Kidney (tissue), 14 donors: Measurements from ENCODE around the gene SLC44A4. TPM values are rescaled to one million over a fixed set of nuclear protein-coding genes. Genes with fewer than 3 reads are reported as not detected.
A peak's percentile ranks its signal among the peaks of the same experiment; 100 is the strongest.

Experiments used
- DNase-seq, 5 donors: peaks; one replicate each; pipeline ENCODE4 v3.0.0-alpha.2; 2013 to 2020
- FAIRE-seq: peaks from 2 replicates; lab custom pipeline; 2012; peaks lifted over from hg19 to GRCh38; lab: Jason Lieb, UNC
- H3K27ac ChIP-seq, 2 donors: one replicate each; pipeline ENCODE4 v1.7.0; 2013; ENCODE audit warnings: low read depth in 2 of 2, low read length in 2 of 2, inconsistent platforms in 1 of 2
- H3K27me3 ChIP-seq: one replicate; pipeline ENCODE4 v1.7.1; 2013; ENCODE audit warnings: low read length, inconsistent platforms; ENCODE audit not compliant: control insufficient read depth, insufficient read depth
- H3K36me3 ChIP-seq, 3 donors: one replicate each; pipeline versions ENCODE4 v1.7.0 to v1.7.1; 2013; ENCODE audit warnings: low read length in 3 of 3, control low read depth in 1 of 3, inconsistent platforms in 1 of 3; ENCODE audit not compliant: insufficient read depth in 3 of 3, control insufficient read depth in 2 of 3
- H3K4me1 ChIP-seq, 3 donors: one replicate each; pipeline versions ENCODE4 v1.7.0 to v1.7.1; 2013; ENCODE audit warnings: low read length in 3 of 3, inconsistent platforms in 1 of 3, low read depth in 1 of 3; ENCODE audit not compliant: control insufficient read depth in 2 of 3, insufficient read depth in 2 of 3
- H3K4me3 ChIP-seq, 3 donors: one replicate each; pipeline versions ENCODE4 v1.7.0 to v1.8.1; 2013; ENCODE audit warnings: low read length in 3 of 3, control low read depth in 1 of 3, inconsistent platforms in 1 of 3
- H3K9ac ChIP-seq, 3 donors: one replicate each; pipeline versions ENCODE4 v1.7.0 to v1.7.1; 2013; ENCODE audit warnings: low read length in 3 of 3, control low read depth in 1 of 3, inconsistent platforms in 1 of 3
- H3K9me3 ChIP-seq, 3 donors: one replicate each; pipeline versions ENCODE4 v1.7.0 to v1.7.1; 2013; ENCODE audit warnings: low read length in 3 of 3, control low read depth in 1 of 3, inconsistent platforms in 1 of 3; ENCODE audit not compliant: control insufficient read depth in 2 of 3, insufficient read depth in 1 of 3
- CTCF ChIP-seq: IDR thresholded peaks from 3 replicates; pipeline ENCODE4 v1.5.1; 2012; ENCODE audit warnings: mild to moderate bottlenecking, moderate library complexity, borderline replicate concordance; ENCODE audit not compliant: insufficient read depth; ENCODE audit errors: extremely low read depth
- intact Hi-C: fragments of 100-400 bp; cut with DNase I; formaldehyde crosslinking; loops from one replicate; pipeline ENCODE4 v1.11.1; 2022
- polyA plus RNA-seq: library from polyadenylated mRNA; stranded (reverse); fragments of 350-450 nt; fragmentation: Illumina TruSeq; extraction: RNeasy Lipid Tissue Mini Kit (QIAGEN cat#74804); gene quantifications from one replicate; pipeline ENCODE4 v1.2.3, GENCODE V29; 2014; ENCODE audit warnings: low read depth, low replicate concordance; ENCODE audit not compliant: insufficient read depth
- total RNA-seq: library from RNA; stranded (reverse); fragmentation: NEBNext Ultra II Directional; extraction: Animal tissue kit (Norgen Biotek cat#: 25700); gene quantifications from one replicate; pipeline ENCODE4 v1.2.1, GENCODE V29; 2021
- donor health status: control.
- donor health status: control.
- donor health status: control.
- donor health status: control.
- donor health status: control.
- donor health status: DM: yes; HTN: yes; CAD: no.
- donor health status: Normal renal cell carcinoma (clear cell type).

SLC44A4 gene
- total and polyA plus RNA-seq, 2 donors from 2014 or later = 37.4 to 137 TPM

DNA sequence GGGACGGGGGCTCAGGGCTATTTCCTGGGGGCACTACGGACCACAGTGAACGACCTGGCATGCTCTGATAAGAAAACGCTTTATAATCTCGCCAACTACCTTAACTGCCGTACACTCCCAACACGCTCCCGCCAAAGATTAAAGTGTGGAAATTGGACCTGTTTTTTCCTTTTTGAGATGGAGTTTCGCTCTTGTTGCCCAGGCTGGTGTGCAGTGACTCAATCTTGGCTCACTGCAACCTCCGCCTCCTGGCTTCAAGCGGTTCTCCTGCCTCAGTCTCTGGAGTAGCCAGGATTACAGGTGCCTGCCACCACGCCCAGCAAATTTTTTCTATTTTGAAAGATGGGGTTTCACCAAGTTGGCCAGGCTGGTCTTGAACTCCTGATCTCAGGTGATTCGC is 346 bp upstream of the SLC44A4 start:
- Histone ChIP-seq H3K27ac (peak overlapping the region in 1 of 2 donors; percentile 65), H3K27me3 (no peaks in the 10 kb centered on the region), H3K36me3 (peaks cover 2 to 33% (median 18%) of the 10 kb centered on the region in 3 donors), H3K4me1 (peaks cover 0 to 8% (median 0%) of the 10 kb centered on the region in 3 donors), H3K4me3 (peak overlapping the region in 1 of 3 donors; percentile 56), H3K9me3 (no peaks in the 10 kb centered on the region), H3K9ac (no peak overlapping the region)
- intact Hi-C loops = no loop called here
- TF ChIP-seq CTCF = no peak
- no peak for DNase-seq
- FAIRE-seq = no peak

- Histone ChIP-seq H3K4me3 (peak overlapping the region in 2 of 3 donors; percentile 41 to 56), H3K27ac (peak overlapping the region; percentile 75 to 87), H3K4me1 (peaks cover 0 to 8% (median 0%) of the 10 kb centered on the region in 3 donors), H3K36me3 (peaks cover 2 to 24% (median 12%) of the 10 kb centered on the region in 3 donors), H3K9me3 (no peaks in the 10 kb centered on the region), H3K27me3 (no peaks in the 10 kb centered on the region), H3K9ac (peak overlapping the region in 2 of 3 donors; percentile 24 to 56)
- TF ChIP-seq CTCF = no peak
- FAIRE-seq (no peak), DNase-seq (no peak)
- intact Hi-C loops = no loop called here
Observed at GRCh38 chr6:31878222-31878621, 575 bp downstream of the SLC44A4 start.

- no peaks in the 10 kb centered on the region for H3K9me3 ChIP-seq
- no peaks in the 10 kb centered on the region for H3K27me3 ChIP-seq
- FAIRE-seq (no peak), DNase-seq (peak; percentile 64 to 90 (median 77))
- peak overlapping the region in 2 of 3 donors; percentile 41 to 56 for H3K4me3 ChIP-seq
- H3K36me3 ChIP-seq = peaks cover 2 to 19% (median 11%) of the 10 kb centered on the region in 3 donors
- peak overlapping the region in 1 of 3 donors; percentile 56 for H3K9ac ChIP-seq
- H3K4me1 ChIP-seq = peaks cover 0 to 8% (median 0%) of the 10 kb centered on the region in 3 donors
- no peak for TF ChIP-seq CTCF
- peak overlapping the region; percentile 75 to 87 for H3K27ac ChIP-seq
- intact Hi-C loops = no loop called here
Observed at GRCh38 chr6:31877651-31878161, 1.1 kb downstream of the SLC44A4 start.
